Measurements from ENCODE around the gene GLB1L2.
A peak's percentile ranks its signal among the peaks of the same experiment; 100 is the strongest.
"Not testable (repeated sequence)": the region's sequence is repeated elsewhere in the genome, so short reads cannot be mapped to it uniquely, and the experiment has no call there.

GLB1L2 gene

DNA sequence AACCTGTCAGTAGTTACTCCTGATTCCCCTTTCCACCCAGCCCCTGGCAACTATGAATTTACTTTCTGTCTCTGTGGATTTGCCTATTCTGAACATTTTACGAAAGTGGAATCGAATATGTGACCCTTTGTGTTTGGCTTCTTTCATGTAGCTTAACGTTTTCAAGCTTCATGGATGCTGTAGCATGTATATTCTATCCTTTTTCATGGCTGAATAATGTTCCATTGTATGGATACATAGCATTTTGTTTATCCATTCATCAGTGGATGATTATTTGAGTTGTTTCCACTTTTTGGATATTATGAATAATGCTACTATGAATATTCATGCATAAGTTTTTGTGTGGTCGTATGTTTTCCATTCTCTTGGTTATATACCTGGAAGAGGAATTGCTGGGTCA is 9.2 kb upstream of the GLB1L2 start:
- no peak for DNase-seq

GRCh38 chr11:134328433-134328832 is 3.4 kb upstream of the GLB1L2 start:
- no peak for DNase-seq

DNA sequence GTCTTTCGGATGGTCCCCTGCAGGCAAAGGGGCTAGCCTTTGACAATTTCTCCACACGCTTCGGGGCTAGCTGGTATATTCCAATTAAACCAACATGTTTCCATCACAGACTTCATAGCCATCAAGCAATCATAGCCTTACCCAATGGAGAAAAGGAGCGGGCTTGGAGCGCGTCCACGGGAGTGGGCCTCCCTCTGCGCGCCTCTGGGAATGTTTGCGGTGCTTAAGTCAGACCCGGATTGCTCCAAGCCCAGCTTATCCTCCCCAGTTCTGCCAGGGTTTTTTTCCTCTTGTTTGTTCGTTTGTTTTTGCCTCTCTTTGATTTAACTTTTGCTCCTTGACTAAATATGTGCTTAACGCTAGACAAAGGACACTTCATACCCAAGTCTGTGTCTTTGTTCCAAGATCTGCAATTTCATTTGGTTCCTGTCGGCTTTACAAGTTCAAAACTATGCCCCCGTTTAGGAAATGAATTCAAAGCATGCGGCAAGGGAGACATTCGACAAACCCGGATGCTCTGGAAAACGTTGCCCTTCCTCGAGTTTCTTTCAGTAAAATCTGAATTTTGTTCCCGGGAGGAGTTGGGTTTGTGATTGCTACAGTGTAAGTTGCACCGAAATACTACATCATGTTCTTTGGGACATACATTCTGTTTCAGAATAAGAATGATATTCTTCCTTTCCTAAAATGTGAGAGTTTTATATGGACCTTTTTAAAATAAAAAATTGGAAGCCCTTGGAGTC is 1.0 kb upstream of the GLB1L2 start:
- no peak for DNase-seq

- DNase-seq, result peak in 1 of 2 donors; percentile 29
Measured at GRCh38 chr11:134332189-134332631, 422 bp downstream of the GLB1L2 start.

DNA sequence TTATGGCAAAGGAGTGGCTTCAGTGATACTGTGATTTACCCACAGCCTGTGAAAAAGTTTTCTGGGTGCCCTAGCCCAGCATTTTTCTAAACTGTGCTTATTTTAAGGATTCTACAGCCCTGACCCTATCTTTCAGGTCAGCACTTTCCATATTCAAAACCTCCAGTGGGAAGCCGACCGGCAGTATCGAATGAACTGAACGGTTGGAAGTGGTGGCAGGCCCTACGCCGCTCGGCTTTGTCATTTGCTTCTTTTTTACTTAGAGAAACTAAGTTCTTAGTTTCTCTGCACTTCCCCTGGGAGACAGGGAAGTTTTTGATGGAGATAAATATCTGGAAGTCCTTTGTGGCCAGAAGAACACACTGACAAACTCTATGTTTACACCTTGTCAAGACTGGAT is 994 bp downstream of the GLB1L2 start:
- DNase-seq, result no peak

DNA sequence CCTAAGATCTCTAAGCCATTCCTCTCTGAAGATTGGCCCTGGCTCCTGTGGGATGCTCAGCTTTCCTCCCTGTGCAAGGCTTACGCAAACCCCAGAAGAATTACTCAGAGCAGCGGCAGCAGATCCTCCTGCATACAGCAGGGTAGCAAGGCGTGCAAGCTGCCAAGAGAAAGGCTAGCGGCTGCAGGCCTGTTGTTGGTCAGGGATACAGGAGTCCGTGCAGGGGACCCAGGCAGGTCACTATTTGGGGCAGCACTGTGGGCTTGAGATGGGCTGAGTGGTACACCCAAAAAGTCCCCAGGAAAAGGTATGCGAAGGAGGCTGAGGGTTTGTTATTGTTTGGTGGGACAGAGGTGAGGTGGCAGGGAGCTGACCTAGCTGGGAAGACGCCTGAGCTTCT is 1.5 kb downstream of the GLB1L2 start:
- DNase-seq, result no peak

DNA sequence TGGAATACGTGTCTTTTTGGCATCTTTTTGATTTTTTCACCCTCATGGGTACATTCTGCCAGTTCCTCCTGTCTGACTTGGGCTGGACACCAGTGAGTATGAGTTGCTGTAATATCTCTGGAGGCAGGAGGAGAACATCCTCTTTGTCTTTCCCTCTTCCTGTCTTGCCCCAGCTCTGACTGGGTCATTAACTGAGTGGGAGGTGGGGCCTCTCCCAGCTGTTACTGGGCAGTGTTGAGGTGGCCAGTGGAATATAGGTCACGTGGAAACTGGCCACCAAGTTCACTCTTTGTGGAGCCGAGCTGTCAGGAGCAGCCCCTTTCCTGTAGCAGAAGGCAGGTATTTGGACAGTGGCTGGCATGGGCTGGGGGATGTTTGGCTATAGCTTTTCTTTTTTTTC is 2.2 kb downstream of the GLB1L2 start:
- no peak for DNase-seq

DNA sequence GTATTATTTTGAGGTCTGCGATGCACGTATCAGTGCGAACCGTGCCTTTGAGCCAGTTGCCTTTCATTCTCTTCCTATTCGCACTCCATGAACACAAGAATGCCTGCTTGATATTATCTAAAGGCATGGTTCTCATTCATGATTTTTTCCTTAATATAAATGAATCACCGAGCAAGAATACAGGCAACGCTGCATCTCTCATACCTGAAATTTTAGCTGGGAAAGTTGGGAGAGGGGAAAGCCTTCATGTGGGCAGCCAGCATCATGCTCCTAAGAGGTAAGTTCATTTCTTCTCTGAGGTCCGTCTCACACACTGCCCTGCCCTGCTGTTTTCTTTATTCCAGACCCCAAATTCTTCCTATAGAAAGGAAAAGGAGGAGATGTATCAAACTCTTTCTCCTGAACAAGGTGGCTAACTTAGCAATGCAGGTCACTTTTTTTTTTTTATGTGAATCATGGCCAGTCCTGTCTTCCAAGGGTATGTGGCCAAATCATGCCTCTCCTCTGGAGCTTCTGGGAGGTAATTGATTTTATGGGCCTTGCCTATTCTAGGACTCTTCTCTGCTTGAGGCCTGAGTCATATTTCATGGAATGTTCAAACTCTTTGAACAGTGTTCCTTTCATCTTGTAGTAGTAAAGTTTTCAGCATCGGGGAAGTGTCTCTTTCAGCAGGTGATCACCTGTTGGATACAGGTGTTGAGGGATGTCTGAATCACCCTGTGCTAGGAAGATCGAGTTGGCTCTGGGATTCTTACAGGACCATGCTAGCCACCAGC is 3.2 kb downstream of the GLB1L2 start:
- DNase-seq, result no peak

- DNase-seq, result no peak
Measured at GRCh38 chr11:134337051-134337450, 5.3 kb downstream of the GLB1L2 start.

DNA sequence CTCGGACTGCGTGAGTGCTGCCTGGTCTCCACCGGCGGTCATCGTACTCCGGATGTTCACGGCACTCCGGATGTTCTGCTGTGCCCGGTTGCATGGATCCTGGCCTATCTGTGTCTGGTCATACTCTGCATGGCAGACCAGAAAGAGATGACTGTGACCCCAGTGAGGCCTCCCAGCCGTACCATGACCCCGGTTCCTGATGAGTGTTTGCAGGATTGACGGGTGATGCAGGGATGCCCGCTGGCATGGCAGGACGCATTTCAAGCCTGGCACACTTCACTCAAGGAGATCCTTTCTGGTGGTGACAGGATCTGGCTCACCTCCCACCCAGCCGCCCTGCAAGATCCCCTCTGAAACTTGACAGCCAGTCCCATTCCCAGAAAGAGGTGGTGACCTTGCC is 6.3 kb downstream of the GLB1L2 start:
- no peak for DNase-seq

DNA sequence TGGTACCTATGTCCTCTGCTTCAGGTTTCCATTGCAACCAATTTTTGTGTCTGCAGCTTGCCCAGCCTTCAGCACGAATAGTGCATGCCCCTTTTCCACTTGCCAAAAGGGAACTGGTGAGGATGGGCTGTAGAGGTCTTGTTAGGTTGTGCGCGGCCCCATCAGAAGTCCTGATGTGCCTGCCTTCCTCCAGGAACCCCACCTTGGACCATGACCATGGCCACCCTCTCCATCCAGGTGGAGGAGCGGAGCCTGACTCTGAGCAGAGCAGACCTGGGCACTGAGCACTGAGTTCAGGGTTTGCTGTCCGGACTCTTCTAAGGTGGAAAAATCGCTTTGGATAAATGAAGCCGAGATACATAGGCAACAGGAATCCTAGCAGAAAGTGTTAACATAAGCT is 6.9 kb downstream of the GLB1L2 start:
- no peak for DNase-seq

GRCh38 chr11:134339756-134340155 is 8.0 kb downstream of the GLB1L2 start:
- no peak for DNase-seq

DNA sequence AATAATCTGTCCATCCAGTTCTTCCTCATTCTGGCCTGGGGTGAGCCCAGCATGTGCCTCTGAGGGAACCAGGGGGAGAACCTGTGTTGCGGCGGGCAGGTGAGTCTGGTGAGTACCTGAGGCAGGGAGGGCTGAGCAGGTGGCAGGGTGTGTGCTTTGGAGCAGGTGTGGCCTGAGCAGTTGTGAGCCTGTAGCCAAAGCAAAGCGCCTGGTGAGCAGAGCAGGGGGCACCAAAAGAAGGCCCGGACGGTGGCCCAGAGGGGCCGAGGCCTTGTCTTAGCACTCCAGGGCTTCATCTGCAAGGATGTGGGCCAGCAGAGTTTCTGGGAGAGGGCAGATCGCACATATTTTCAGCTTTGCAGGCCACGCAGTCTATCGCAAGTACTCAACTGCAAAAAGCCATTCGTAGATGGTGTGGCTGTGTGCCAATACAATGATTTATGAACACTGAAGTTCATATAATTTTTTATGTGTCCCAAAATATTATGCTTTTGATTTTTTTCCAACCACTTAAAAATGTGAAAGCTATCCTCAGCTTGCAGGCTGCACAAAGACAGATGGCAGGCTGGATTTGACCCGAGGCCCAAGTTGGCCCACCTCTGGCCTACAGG is 8.7 kb downstream of the GLB1L2 start:
- DNase-seq, result no peak

GRCh38 chr11:134341805-134342571 is 10.2 kb downstream of the GLB1L2 start:
- no peak for DNase-seq

DNA sequence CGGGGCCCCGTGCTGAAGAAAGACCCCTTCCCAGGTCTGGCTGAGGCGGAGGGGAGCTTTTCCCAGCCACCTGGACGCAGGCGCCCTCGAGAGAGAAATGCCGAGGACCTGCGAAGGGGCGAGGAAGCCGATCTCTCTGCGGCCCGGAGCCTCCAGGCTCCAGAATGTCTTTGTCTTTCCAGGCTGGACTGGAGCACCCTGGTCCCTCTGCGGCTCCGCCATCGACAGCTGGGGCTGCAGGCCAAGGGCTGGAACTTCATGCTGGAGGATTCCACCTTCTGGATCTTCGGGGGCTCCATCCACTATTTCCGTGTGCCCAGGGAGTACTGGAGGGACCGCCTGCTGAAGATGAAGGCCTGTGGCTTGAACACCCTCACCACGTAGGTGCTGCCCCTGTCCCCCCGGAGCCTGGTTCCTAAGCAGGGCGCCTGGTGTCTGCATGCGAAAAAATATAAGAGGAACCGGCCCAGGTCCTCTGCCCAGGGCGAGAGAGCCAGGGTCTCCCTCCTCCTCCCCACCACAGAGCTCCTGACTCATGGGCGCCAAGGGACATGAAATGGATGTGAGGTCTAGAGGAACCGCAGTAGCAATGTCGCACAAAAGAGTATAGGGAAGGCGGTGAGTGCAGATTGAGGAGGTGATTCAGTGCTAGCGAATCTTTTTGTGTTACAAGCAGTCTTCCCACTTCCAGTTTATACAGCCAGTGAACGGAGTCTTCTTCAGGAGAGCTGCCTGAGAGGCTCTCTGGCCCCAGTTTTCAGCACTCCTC is 11.0 kb downstream of the GLB1L2 start:
- no peak for DNase-seq

DNA sequence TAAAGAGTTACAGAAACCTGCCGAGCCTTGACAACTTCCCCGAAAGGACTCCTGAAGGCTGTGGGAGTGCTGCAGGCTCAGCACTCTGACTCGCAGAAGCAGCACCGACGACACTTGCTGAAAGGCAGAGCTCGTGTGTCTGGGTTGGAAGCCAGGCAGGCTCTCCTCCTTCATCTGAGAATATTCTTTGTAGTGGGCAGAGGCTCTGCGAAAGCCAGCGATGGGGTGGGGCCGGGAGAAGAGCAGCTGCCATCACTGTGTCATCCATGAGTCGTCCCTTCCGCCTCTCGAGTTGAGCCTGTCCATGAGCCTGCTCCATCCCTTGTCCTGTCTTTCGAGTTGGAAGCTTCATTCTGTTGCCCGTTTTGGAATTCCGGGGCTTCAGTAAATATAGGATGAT is 11.9 kb downstream of the GLB1L2 start:
- no peak for DNase-seq

DNA sequence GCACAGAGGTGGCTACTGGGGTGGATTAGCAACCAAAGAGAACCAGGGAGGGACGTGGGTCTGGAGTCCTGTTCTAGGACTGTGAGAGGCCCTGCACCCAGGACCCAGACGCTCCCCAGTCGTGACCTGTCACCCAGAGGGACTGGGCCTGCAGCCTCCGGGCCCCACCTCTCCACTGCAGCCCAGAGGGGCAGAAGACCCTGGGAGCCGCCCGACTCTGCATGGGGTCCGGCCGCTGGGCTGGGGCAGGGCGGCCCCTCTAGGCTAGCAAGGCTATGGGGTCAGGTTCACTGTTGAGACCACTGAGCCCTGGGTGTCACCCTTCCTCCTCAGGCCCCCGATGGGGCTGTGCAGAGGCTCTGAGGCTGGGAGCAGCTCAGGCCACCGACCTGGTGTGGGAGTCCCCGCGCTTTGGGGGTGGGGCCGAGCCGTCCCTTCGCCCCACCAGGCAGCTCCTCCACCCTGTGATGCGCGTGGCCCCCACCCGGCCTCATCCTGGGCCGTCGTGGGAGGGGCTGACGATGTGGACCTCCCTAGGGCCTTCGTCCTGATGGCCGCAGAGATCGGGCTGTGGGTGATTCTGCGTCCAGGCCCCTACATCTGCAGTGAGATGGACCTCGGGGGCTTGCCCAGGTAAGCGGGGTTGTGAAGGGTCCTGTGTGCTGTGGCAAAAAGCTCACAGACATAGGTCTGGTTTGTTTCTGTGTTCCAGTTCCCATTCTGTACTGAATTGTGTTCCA is 12.9 kb downstream of the GLB1L2 start:
- not testable (repeated sequence) for DNase-seq

DNA sequence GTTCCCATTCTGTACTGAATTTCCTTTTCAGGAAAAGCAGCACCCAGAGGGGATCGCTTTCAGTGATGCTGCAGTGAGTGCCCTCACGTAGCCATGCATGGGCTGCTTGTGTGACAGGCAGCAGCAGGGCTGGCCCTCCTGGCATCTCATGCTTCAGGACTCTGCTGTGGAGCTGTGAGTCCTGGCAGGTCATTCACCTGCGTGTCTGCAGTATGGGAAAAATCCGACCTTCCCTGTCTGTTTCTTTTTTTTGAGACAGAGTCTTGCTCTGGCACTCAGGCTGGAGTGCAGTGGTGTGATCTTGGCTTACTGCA is 13.4 kb downstream of the GLB1L2 start:
- DNase-seq, result no peak

DNA sequence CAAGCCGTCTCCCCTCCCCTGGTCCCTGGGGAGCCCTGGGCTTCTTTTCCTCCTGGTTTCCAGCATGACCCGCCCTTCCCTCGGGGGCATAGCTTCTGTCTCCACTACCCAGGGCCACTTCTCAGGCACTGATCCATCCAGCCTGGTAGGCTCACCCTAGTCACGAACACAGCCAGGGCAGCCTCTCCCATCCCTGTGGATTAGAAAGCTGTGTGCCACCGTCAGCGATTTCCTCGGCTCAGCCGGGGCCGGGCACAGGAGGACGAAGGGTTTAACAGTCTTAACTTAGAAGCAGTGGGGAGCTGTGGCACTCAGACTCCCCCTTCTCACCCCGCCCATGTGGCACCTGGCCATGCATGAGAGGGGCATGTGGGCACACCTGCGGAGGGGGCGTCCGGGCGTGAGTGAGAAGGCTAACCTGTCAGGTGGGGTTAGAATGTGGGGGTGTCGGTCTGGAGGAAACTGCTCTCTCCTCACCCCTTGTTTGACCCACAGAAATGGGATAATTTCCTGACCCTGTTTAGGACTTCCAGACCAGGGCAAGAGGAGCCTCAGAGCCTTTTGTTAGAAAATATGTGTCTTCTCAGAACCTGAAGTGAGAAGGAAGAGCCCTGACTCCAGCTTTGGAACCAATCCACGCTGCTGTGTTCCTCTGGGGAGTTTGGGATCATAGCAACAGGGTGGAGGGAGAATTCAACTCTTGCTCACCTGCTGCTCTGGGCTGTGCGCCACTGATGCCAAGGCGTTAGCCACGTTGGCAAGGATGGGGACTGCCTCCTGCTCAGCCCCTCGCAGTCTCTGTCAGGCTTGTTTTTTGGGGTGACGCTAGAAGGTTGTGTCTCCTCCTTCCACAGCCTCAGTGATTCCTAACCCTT is 14.6 kb downstream of the GLB1L2 start:
- peak in 1 of 2 donors; percentile 8 for DNase-seq

GRCh38 chr11:134346976-134347350 is 15.2 kb downstream of the GLB1L2 start:
- peak in 1 of 2 donors; percentile 8 for DNase-seq

DNA sequence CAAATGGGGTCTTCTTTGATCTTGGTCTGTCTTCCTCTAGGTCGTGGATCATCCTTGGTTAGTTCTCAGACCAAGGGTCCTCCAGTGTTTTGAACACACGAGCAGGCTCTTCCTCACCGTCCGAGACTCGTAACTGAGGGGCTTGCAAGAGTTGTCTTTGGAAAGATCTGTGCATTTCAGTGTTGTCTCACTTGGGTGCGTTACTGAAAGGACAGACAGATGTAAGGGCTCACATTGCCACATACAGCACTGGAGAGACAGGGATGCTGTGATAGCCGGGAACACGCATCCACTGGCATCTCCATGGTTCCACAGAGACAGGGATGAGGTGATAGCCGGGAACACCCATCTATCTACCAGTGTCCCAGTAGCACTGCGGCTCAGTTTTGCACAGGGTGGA is 15.7 kb downstream of the GLB1L2 start:
- DNase-seq, result peak in 1 of 2 donors; percentile 5

Data from stimulated activated CD4-positive, alpha-beta T cell treated with anti-CD3 and anti-CD28 coated beads, Interleukin-2, amount 100 ng/mL, for 24 hours (primary cell).